ENCODE data around the gene CTIF.

CTIF gene

GRCh38 chr18:48842259-48843061 is 303.6 kb downstream of the CTIF start:
- no peaks in the 10 kb centered on the region for H3K27me3 ChIP-seq (replicated peaks in 2 of 5; ENCODE audit: control insufficient read depth in 4 of 5, insufficient read depth in 5 of 5, low read length in 4 of 5)
- peak overlapping the region in 1 of 7 experiments; percentile 1 for H3K4me3 ChIP-seq (ENCODE audit: control insufficient read depth in 1 of 7, extremely low read depth in 1 of 7, insufficient read depth in 4 of 7, low read depth in 2 of 7, low read length in 6 of 7)
- H3K9me3 ChIP-seq (ENCODE audit: control extremely low read depth in 1 of 5, control insufficient read depth in 4 of 5, insufficient read depth in 2 of 5, low read depth in 1 of 5, low read length in 4 of 5) = no peaks in the 10 kb centered on the region
- DNase-seq = peak in 2 of 3 donors; percentile 51 to 62
- WGBS (ENCODE audit: insufficient coverage) = 79% methylated on average over 13 of the region's 19 CpGs
- ChIA-PET CTCF (interaction anchor here (1.2 to 1.7 kb wide), 3 partner anchors 19 to 62 kb away, joined by 3 to 4 read pairs (median 3); no protein-coding TSS in a partner anchor), POLR2A (no interaction called here)
- H3K36me3 ChIP-seq (ENCODE audit: control insufficient read depth in 4 of 4, insufficient read depth in 4 of 4, low read length in 3 of 4) = no peaks in the 10 kb centered on the region
- no peak overlapping the region for H3K27ac ChIP-seq (ENCODE audit: insufficient read depth in 1 of 2, low read depth in 1 of 2, low read length in 2 of 2, poor library complexity in 1 of 2, severe bottlenecking in 2 of 2)
- peaks cover 6 to 37% (median 30%) of the 10 kb centered on the region in 4 experiments for H3K4me1 ChIP-seq (ENCODE audit: control extremely low read depth in 1 of 4, control insufficient read depth in 4 of 4, insufficient read depth in 4 of 4, low read length in 3 of 4)

- Histone ChIP-seq H3K36me3 (ENCODE audit: control insufficient read depth in 4 of 4, insufficient read depth in 4 of 4, low read length in 3 of 4) (no peaks in the 10 kb centered on the region), H3K27ac (ENCODE audit: insufficient read depth in 1 of 2, low read depth in 1 of 2, low read length in 2 of 2, poor library complexity in 1 of 2, severe bottlenecking in 2 of 2) (no peak overlapping the region), H3K9me3 (ENCODE audit: control extremely low read depth in 1 of 5, control insufficient read depth in 4 of 5, insufficient read depth in 2 of 5, low read depth in 1 of 5, low read length in 4 of 5) (no peaks in the 10 kb centered on the region), H3K4me1 (ENCODE audit: control extremely low read depth in 1 of 4, control insufficient read depth in 4 of 4, insufficient read depth in 4 of 4, low read length in 3 of 4) (peaks cover 6 to 37% (median 30%) of the 10 kb centered on the region in 4 experiments), H3K27me3 (replicated peaks in 2 of 5; ENCODE audit: control insufficient read depth in 4 of 5, insufficient read depth in 5 of 5, low read length in 4 of 5) (no peaks in the 10 kb centered on the region), H3K4me3 (ENCODE audit: control insufficient read depth in 1 of 7, extremely low read depth in 1 of 7, insufficient read depth in 4 of 7, low read depth in 2 of 7, low read length in 6 of 7) (no peak overlapping the region)
- POLR2A ChIA-PET = no interaction called here
- CTCF ChIA-PET = interaction anchor here (1.2 to 1.7 kb wide), 2 partner anchors 18 to 63 kb away, joined by 3 to 4 read pairs; no protein-coding TSS in a partner anchor
- no peak for DNase-seq
- 100% methylated on average over 6 of the region's 8 CpGs for WGBS (ENCODE audit: insufficient coverage)
These were observed 304.3 kb downstream of the CTIF start for GRCh38 chr18:48843162-48843561.

- H3K4me3 ChIP-seq (ENCODE audit: control insufficient read depth in 1 of 7, extremely low read depth in 1 of 7, insufficient read depth in 4 of 7, low read depth in 2 of 7, low read length in 6 of 7) = no peak overlapping the region
- H3K4me1 ChIP-seq (ENCODE audit: control extremely low read depth in 1 of 4, control insufficient read depth in 4 of 4, insufficient read depth in 4 of 4, low read length in 3 of 4) = peaks cover 6 to 37% (median 30%) of the 10 kb centered on the region in 4 experiments
- H3K27me3 ChIP-seq (replicated peaks in 2 of 5; ENCODE audit: control insufficient read depth in 4 of 5, insufficient read depth in 5 of 5, low read length in 4 of 5) = no peaks in the 10 kb centered on the region
- no peak overlapping the region for H3K27ac ChIP-seq (ENCODE audit: insufficient read depth in 1 of 2, low read depth in 1 of 2, low read length in 2 of 2, poor library complexity in 1 of 2, severe bottlenecking in 2 of 2)
- H3K9me3 ChIP-seq (ENCODE audit: control extremely low read depth in 1 of 5, control insufficient read depth in 4 of 5, insufficient read depth in 2 of 5, low read depth in 1 of 5, low read length in 4 of 5) = no peaks in the 10 kb centered on the region
- POLR2A ChIA-PET = interaction anchor here (0.6 kb wide), 1 partner anchor 122 kb away, joined by 3 read pairs; no protein-coding TSS in a partner anchor
- DNase-seq = no peak
- no peaks in the 10 kb centered on the region for H3K36me3 ChIP-seq (ENCODE audit: control insufficient read depth in 4 of 4, insufficient read depth in 4 of 4, low read length in 3 of 4)
- CTCF ChIA-PET = interaction anchor here (0.9 to 1.7 kb wide), 4 partner anchors 15 to 63 kb away, joined by 3 to 4 read pairs (median 3); no protein-coding TSS in a partner anchor
- WGBS (ENCODE audit: insufficient coverage) = 87% methylated on average over 3 of the region's 4 CpGs
These were observed 304.8 kb downstream of the CTIF start for GRCh38 chr18:48843596-48843995.

- Histone ChIP-seq H3K36me3 (ENCODE audit: control insufficient read depth in 4 of 4, insufficient read depth in 4 of 4, low read length in 3 of 4) (no peaks in the 10 kb centered on the region), H3K27ac (ENCODE audit: insufficient read depth in 1 of 2, low read depth in 1 of 2, low read length in 2 of 2, poor library complexity in 1 of 2, severe bottlenecking in 2 of 2) (no peak overlapping the region), H3K4me3 (ENCODE audit: control insufficient read depth in 1 of 7, extremely low read depth in 1 of 7, insufficient read depth in 4 of 7, low read depth in 2 of 7, low read length in 6 of 7) (no peak overlapping the region), H3K27me3 (replicated peaks in 2 of 5; ENCODE audit: control insufficient read depth in 4 of 5, insufficient read depth in 5 of 5, low read length in 4 of 5) (no peaks in the 10 kb centered on the region), H3K9me3 (ENCODE audit: control extremely low read depth in 1 of 5, control insufficient read depth in 4 of 5, insufficient read depth in 2 of 5, low read depth in 1 of 5, low read length in 4 of 5) (no peaks in the 10 kb centered on the region), H3K4me1 (ENCODE audit: control extremely low read depth in 1 of 4, control insufficient read depth in 4 of 4, insufficient read depth in 4 of 4, low read length in 3 of 4) (peaks cover 6 to 37% (median 30%) of the 10 kb centered on the region in 4 experiments)
- DNase-seq = no peak
- ChIA-PET CTCF (interaction anchor here (0.9 to 1.1 kb wide), 2 partner anchors 15 to 19 kb away, joined by 3 read pairs; no protein-coding TSS in a partner anchor), POLR2A (interaction anchor here (0.6 kb wide), 1 partner anchor 121 kb away, joined by 3 read pairs; no protein-coding TSS in a partner anchor)
- 91% methylated on average over 6 of the region's 9 CpGs for WGBS (ENCODE audit: insufficient coverage)
These were observed 305.4 kb downstream of the CTIF start for GRCh38 chr18:48844271-48844670.

- no peak overlapping the region for H3K4me3 ChIP-seq (ENCODE audit: control insufficient read depth in 1 of 7, extremely low read depth in 1 of 7, insufficient read depth in 4 of 7, low read depth in 2 of 7, low read length in 6 of 7)
- H3K27ac ChIP-seq (ENCODE audit: insufficient read depth in 1 of 2, low read depth in 1 of 2, low read length in 2 of 2, poor library complexity in 1 of 2, severe bottlenecking in 2 of 2) = no peak overlapping the region
- peaks cover 6 to 37% (median 30%) of the 10 kb centered on the region in 4 experiments for H3K4me1 ChIP-seq (ENCODE audit: control extremely low read depth in 1 of 4, control insufficient read depth in 4 of 4, insufficient read depth in 4 of 4, low read length in 3 of 4)
- 99% methylated on average over 4 of the region's 4 CpGs for WGBS (ENCODE audit: insufficient coverage)
- H3K27me3 ChIP-seq (replicated peaks in 2 of 5; ENCODE audit: control insufficient read depth in 4 of 5, insufficient read depth in 5 of 5, low read length in 4 of 5) = no peaks in the 10 kb centered on the region
- no peaks in the 10 kb centered on the region for H3K9me3 ChIP-seq (ENCODE audit: control extremely low read depth in 1 of 5, control insufficient read depth in 4 of 5, insufficient read depth in 2 of 5, low read depth in 1 of 5, low read length in 4 of 5)
- ChIA-PET CTCF (no interaction called here), POLR2A (no interaction called here)
- H3K36me3 ChIP-seq (ENCODE audit: control insufficient read depth in 4 of 4, insufficient read depth in 4 of 4, low read length in 3 of 4) = no peaks in the 10 kb centered on the region
- DNase-seq = no peak
These were observed 306.3 kb downstream of the CTIF start for GRCh38 chr18:48845174-48845573.

- Histone ChIP-seq H3K27me3 (replicated peaks in 2 of 5; ENCODE audit: control insufficient read depth in 4 of 5, insufficient read depth in 5 of 5, low read length in 4 of 5) (no peaks in the 10 kb centered on the region), H3K4me3 (ENCODE audit: control insufficient read depth in 1 of 7, extremely low read depth in 1 of 7, insufficient read depth in 4 of 7, low read depth in 2 of 7, low read length in 6 of 7) (no peak overlapping the region), H3K36me3 (ENCODE audit: control insufficient read depth in 4 of 4, insufficient read depth in 4 of 4, low read length in 3 of 4) (no peaks in the 10 kb centered on the region), H3K27ac (ENCODE audit: insufficient read depth in 1 of 2, low read depth in 1 of 2, low read length in 2 of 2, poor library complexity in 1 of 2, severe bottlenecking in 2 of 2) (no peak overlapping the region), H3K4me1 (ENCODE audit: control extremely low read depth in 1 of 4, control insufficient read depth in 4 of 4, insufficient read depth in 4 of 4, low read length in 3 of 4) (peaks cover 6 to 42% (median 41%) of the 10 kb centered on the region in 4 experiments), H3K9me3 (ENCODE audit: control extremely low read depth in 1 of 5, control insufficient read depth in 4 of 5, insufficient read depth in 2 of 5, low read depth in 1 of 5, low read length in 4 of 5) (no peaks in the 10 kb centered on the region)
- WGBS (ENCODE audit: insufficient coverage) = 100% methylated on average over 1 of the region's 2 CpGs
- DNase-seq = no peak
- ChIA-PET CTCF (no interaction called here), POLR2A (no interaction called here)
These were observed 307.6 kb downstream of the CTIF start for GRCh38 chr18:48846423-48846932.
